CD4-positive, alpha-beta T cell treated with Interleukin-1 beta for 1 hour (primary cell): ENCODE measurements around the gene MYOM1.
"Not testable (repeated sequence)": the region's sequence is repeated elsewhere in the genome, so short reads cannot be mapped to it uniquely, and the experiment has no call there.

Experiments
- DNase-seq, 2 donors: peaks; one replicate each; pipeline ENCODE4 v3.0.0-alpha.2; 2020 to 2022

MYOM1 gene

DNA sequence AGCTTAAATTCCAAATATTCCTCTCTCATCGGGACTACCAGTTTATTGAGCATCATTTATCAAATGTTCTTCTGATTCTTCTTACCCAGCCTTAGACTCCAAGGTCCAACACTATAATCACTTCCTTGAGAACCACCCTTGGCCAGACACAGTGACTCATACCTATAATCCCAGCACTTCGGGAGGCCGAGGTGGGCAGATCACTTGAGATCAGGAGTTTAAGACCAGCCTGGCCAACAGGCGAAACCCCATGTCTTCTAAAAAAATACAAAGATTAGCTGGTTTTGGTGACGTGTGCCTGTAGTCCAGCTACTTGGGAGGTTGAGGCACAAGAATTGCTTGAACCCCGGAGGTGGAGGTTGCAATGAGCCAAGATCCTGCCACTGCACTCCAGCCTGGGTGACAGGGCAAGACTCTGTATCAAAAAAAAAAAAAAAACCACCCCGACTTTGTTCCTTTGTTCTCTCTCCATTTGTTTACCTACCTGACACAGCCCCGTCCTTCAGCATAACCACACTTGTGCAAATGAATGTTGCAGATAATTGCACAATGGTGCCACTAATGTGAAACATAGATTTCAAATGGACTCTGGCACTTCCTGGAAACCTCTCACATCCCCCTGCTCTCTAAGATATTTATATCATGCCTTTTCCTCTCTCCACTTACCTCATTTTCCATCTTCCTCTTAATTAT is 167.9 kb downstream of the MYOM1 start:
- no peak for DNase-seq

DNA sequence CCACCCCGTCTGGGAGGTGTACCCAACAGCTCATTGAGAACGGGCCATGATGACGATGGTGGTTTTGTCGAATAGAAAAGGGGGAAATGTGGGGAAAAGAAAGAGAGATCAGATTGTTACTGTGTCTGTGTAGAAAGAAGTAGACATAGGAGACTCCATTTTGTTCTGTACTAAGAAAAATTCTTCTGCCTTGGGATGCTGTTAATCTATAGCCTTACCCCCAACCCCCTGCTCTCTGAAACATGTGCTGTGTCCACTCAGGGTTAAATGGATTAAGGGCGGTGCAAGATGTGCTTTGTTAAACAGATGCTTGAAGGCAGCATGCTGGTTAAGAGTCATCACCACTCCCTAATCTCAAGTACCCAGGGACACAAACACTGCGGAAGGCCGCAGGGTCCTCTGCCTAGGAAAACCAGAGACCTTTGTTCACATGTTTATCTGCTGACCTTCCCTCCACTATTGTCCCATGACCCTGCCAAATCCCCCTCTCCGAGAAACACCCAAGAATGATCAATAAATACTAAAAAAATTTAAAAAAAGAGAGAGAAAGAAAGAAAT is 169.8 kb downstream of the MYOM1 start:
- not testable (repeated sequence) for DNase-seq

- DNase-seq, result no peak
These were observed 170.9 kb downstream of the MYOM1 start for GRCh38 chr18:3048820-3049349.

- DNase-seq, result no peak
These were observed 171.6 kb downstream of the MYOM1 start for GRCh38 chr18:3048121-3048520.

DNA sequence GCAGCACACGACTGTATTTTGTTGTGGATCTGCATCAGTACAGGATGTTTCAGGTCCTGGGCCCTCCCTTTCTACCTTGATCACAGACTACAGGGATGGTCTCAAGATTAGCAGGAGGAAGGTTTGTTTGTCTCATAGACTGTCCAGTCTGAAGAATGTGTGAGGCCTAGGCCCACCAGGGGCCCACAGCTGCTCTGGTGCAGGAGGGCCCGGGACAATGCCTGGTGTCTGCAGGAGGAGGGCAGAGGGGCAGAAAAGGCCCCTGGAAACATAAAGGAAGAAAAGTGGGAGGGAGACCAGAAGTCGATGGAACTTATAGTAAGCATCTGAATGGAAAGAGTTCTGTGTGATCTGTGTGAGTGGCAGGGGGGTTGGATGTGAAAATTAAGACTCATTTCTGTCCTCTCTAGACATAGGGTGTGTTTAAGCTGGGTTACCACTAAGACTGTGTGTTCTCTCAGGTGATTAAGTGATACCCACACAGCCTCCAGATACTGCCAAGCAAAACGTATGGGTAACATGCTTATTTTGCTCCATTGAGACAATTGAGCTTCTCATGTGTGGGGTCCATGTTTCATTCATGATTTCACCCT is 173.5 kb downstream of the MYOM1 start:
- DNase-seq, result no peak

DNA sequence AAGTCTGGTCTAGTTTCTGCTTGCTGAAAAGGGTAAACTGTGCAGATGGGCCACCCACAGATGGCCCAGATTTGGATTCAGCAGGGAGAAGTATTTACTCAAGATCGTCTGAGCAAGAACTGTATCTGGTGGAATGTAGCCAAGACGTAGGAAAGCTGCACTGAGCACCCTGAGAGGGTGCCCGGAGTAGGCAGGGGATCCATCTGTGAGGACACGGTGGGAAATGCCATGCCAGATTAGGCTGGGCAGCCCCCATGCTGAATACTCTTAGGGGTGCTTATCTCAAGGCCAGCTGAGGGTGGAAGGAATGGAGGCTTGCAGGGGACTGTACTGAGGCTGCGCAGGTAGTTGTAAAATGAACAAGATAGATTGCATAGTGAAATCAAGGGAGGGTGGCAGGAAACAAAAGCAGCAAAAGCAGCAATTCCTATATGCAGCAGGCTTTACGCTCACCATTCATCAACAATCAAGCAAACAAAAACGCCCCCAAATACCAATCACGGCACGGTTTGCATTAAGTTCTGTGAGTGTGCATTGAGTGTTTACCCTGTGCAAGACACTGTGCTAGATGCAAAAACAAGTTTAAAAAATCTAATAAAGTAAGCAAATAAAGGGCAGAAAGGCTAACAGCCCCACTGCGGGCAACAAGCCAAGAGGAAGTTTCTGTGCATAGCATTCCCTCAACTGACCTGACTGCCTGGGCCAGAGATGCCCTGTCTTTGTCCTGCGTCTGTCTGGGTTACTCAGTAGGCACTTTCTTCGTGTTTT is 174.7 kb downstream of the MYOM1 start:
- no peak for DNase-seq

DNA sequence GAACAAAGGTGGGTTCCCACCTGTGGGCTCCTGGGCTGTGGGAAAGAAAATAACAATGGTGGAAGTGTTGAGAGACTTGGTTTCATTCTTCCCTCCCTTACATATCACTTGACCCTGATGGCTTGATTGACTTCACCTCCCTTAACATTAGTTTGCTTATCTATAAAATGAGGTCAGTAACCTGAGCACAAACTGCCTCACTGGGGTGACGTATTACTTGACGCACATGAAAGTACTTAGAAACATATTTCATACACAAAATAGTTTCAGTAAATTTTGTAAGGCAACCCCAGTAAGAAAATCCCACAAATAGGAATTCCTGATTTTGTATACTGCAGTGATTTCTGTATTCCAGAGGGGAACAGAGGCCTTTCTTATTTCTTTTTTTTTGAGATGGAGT is 177.4 kb downstream of the MYOM1 start:
- DNase-seq, result no peak

GRCh38 chr18:3041843-3042242 is 177.9 kb downstream of the MYOM1 start:
- DNase-seq, result no peak

DNA sequence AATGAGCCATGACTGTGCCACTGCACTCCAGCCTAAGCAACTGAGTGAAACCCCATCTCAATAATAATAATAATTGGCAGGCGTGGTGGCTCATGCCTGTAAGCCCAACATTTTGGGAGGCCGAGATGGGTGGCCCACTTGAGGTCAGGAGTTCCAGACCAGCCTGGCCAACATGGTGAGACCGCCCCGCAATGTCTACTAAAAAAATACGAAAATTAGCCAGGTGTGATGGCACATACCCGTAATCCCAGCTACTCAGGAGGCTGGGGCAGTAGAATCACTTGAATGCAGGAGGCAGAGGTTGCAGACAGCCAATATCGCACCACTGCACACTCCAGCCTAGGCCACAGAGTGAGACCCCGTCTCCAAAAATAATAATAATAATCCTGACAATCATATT is 178.9 kb downstream of the MYOM1 start:
- no peak for DNase-seq

- DNase-seq, result no peak
These were observed 179.6 kb downstream of the MYOM1 start for GRCh38 chr18:3040173-3040572.

DNA sequence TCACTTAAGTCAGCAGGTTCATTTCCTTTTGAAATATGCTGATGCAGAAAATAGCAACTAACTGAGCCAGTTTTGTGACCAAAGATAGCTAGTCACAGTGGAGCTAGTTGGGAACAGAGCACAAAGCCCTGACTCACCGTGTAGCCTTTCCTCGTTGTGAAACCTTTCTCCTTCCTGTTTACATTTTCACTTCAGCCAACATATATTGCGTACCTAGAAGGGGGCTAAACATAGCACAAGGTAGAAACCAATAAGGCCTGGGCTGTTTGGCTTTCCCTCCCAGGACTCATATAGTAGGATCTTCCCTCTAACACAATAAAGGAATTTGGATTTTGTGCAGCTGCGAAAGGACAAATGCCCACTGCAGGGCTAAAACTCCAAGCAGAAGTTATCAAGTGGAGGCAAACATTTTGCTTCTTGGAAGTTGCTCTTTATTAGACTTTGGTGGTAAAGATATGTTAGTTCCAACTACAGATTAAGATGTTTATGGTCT is 182.3 kb downstream of the MYOM1 start:
- peak; percentile 15 to 34 for DNase-seq

DNA sequence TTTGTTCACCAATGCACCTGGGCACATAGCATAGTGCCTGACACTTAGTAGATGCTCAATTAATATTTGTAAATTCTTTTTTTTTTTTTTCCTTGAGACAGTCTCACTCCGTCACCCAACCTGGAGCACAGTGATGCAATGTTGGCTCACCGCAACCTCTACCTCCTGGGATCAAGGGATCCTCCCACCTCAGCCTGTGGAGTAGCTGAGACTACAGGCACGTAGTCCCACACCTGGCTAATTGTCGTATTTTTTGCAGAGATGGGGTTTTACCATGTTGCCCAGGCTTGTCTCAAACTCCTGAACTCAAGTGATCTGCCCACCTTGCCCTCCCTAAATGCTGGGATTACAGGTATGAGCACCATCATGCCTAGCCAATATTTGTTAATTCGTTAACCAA is 183.7 kb downstream of the MYOM1 start:
- no peak for DNase-seq

DNA sequence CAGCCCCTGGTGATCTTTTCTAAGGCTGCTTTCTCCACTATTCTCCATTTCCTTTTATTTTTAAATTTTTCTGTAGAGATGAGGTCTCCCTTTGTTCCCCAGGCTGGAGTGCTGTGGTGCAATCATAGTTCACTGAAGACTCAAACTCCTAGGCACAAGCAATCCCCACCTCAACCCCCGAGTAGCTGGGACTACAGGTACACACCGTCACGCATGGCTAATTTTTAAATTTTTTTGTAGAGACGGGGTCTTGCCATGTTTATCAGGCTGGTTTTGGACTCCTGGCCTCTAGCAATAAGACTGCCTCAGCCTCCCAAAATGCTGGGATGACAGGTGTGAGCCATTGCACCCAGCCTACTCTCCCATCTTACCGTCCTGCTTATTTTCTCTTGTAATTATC is 184.1 kb downstream of the MYOM1 start:
- DNase-seq, result no peak

GRCh38 chr18:3032721-3033120 is 187.0 kb downstream of the MYOM1 start:
- no peak for DNase-seq

GRCh38 chr18:3029215-3029952 is 190.4 kb downstream of the MYOM1 start:
- DNase-seq, result no peak

- DNase-seq, result not testable (repeated sequence)
These were observed 191.7 kb downstream of the MYOM1 start for GRCh38 chr18:3028115-3028514.

DNA sequence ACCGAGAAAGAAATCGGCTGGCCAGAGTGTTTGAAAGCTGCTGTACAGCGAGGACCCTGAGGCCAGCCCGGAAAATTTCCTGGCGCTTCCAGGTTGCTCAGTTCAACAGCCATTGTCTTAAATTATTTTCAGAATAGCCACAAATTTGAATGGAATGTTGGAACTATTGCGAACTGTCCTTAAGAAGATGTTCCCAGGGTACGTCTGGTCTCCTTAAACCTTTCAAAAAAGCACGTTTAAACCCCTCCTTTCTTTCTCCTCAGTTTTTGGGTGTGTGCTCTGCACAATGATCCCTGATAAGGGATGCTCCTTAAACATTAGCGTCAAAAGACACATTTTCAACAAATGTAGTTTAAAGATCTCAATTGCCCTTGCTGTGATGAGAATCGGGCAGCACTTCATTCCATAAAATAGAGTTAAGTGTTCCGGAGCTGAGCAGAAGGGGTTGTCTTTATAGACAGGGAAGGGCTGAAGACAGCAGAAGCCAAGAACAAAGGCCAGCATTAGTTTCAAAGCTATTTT is 192.3 kb downstream of the MYOM1 start:
- DNase-seq, result no peak

- DNase-seq, result no peak
These were observed 194.2 kb downstream of the MYOM1 start for GRCh38 chr18:3025544-3025943.

DNA sequence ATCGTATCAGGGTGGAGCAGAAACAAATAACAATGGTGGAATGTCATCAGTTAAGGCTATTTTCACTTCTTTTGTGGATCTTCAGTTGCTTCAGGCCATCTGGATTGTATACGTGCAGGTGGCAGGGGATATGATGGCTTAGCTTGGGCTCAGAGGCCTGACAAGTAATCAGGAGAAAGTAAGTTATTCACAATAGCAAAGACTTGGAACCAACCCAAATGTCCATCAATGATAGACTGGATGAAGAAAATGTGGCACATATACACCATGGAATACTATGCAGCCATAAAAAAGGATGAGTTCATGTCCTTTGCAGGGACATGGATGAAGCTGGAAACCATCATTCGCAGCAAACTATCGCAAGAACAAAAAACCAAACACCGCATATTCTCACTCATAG is 196.2 kb downstream of the MYOM1 start:
- not testable (repeated sequence) for DNase-seq
